G401.6 (cell line): Measurements from ENCODE around the gene LIN9.
"Not testable (repeated sequence)": the region's sequence is repeated elsewhere in the genome, so short reads cannot be mapped to it uniquely, and the experiment has no call there.

Source experiments
- FAIRE-seq: peaks from 2 replicates; lab custom pipeline; 2012; peaks lifted over from hg19 to GRCh38; lab: Jason Lieb, UNC

LIN9 gene

GRCh38 chr1:226272233-226272902 lies 36.6 kb downstream of the LIN9 start:
- not testable (repeated sequence) for FAIRE-seq

- FAIRE-seq, result no peak
These were observed 40.4 kb downstream of the LIN9 start for GRCh38 chr1:226268421-226269124.

- no peak for FAIRE-seq
These were observed 47.1 kb downstream of the LIN9 start for GRCh38 chr1:226261818-226262217.

- no peak for FAIRE-seq
These were observed 53.6 kb downstream of the LIN9 start for GRCh38 chr1:226255380-226255779.

- FAIRE-seq, result no peak
These were observed 55.0 kb downstream of the LIN9 start for GRCh38 chr1:226253933-226254332.

- not testable (repeated sequence) for FAIRE-seq
These were observed 56.1 kb downstream of the LIN9 start for GRCh38 chr1:226252841-226253240.

- FAIRE-seq, result no peak
These were observed 58.5 kb downstream of the LIN9 start for GRCh38 chr1:226250511-226250910.

GRCh38 chr1:226248796-226249195 lies 60.2 kb downstream of the LIN9 start:
- FAIRE-seq, result no peak

GRCh38 chr1:226248091-226248490 lies 60.9 kb downstream of the LIN9 start:
- no peak for FAIRE-seq

- FAIRE-seq, result no peak
These were observed 69.5 kb downstream of the LIN9 start for GRCh38 chr1:226239421-226239820.

GRCh38 chr1:226236826-226237225 lies 72.1 kb downstream of the LIN9 start:
- FAIRE-seq, result no peak

GRCh38 chr1:226233806-226234205 lies 75.2 kb downstream of the LIN9 start:
- FAIRE-seq, result no peak

GRCh38 chr1:226233293-226233692 lies 75.7 kb downstream of the LIN9 start:
- FAIRE-seq, result peak; percentile 36

GRCh38 chr1:226226601-226227000 lies 82.4 kb downstream of the LIN9 start:
- no peak for FAIRE-seq

GRCh38 chr1:226223786-226224244 lies 85.1 kb downstream of the LIN9 start:
- no peak for FAIRE-seq

GRCh38 chr1:226223157-226223785 lies 85.7 kb downstream of the LIN9 start, which contains the start of gene MIXL1:
Gene MIXL1 (plus strand): TSS chr1:226223664. CDS start chr1:226223682, 18 bp downstream.
- FAIRE-seq, result no peak

GRCh38 chr1:226222686-226223085 lies 86.3 kb downstream of the LIN9 start:
- FAIRE-seq, result no peak

- FAIRE-seq, result no peak
These were observed 88.3 kb downstream of the LIN9 start for GRCh38 chr1:226220473-226221189.

GRCh38 chr1:226217273-226217672 lies 91.7 kb downstream of the LIN9 start:
- no peak for FAIRE-seq

GRCh38 chr1:226216056-226216455 lies 92.9 kb downstream of the LIN9 start:
- FAIRE-seq, result no peak

- no peak for FAIRE-seq
These were observed 93.7 kb downstream of the LIN9 start for GRCh38 chr1:226215239-226215638.

GRCh38 chr1:226212545-226212944 lies 96.4 kb downstream of the LIN9 start:
- FAIRE-seq, result no peak
